CD14-positive monocyte (primary cell): Measurements from ENCODE around the gene CTNNA2. TPM values are rescaled to one million over a fixed set of nuclear protein-coding genes. Genes with fewer than 3 reads are reported as not detected.

Source experiments
- DNase-seq, 3 donors: peaks; one replicate each; pipeline ENCODE4 v3.0.0-alpha.2; 2011 to 2022
- H2AFZ ChIP-seq: 2 replicates; pipeline ENCODE4 v1.6.0; 2012; ENCODE audit warnings: mild to moderate bottlenecking, low read depth, low read length, inconsistent platforms; ENCODE audit not compliant: insufficient read depth, poor library complexity, severe bottlenecking
- H3K27ac ChIP-seq, 2 donors: 1 replicate in 1 of 2; 2 replicates in 1 of 2; pipeline ENCODE4 v1.5.1; 2012 to 2013; ENCODE audit warnings: low read length in 2 of 2, control low read depth in 1 of 2, inconsistent platforms in 1 of 2, low read depth in 1 of 2, mild to moderate bottlenecking in 1 of 2
- H3K27me3 ChIP-seq, 2 donors: one replicate each; pipeline versions ENCODE4 v1.6.0 to v1.6.1; 2011 to 2013; ENCODE audit warnings: low read length in 2 of 2; ENCODE audit not compliant: control insufficient read depth in 2 of 2, insufficient read depth in 2 of 2
- H3K36me3 ChIP-seq, 2 donors: replicated peaks in 1 of 2; 1 replicate in 1 of 2; 2 replicates in 1 of 2; pipeline versions ENCODE4 v1.5.1 to v1.6.1; 2012 to 2013; ENCODE audit warnings: low read length in 2 of 2, control low read depth in 1 of 2, inconsistent platforms in 1 of 2, mild to moderate bottlenecking in 1 of 2; ENCODE audit not compliant: insufficient read depth in 2 of 2, control insufficient read depth in 1 of 2
- H3K4me1 ChIP-seq, 2 donors: 1 replicate in 1 of 2; 2 replicates in 1 of 2; pipeline versions ENCODE4 v1.5.1 to v1.6.1; 2012 to 2013; ENCODE audit warnings: low read length in 2 of 2, control low read depth in 1 of 2, inconsistent platforms in 1 of 2, mild to moderate bottlenecking in 1 of 2, moderate library complexity in 1 of 2; ENCODE audit not compliant: insufficient read depth in 2 of 2, control insufficient read depth in 1 of 2
- H3K4me2 ChIP-seq: replicated peaks from 2 replicates; pipeline ENCODE3; 2012; ENCODE audit warnings: low read length, moderate library complexity, mild to moderate bottlenecking; ENCODE audit not compliant: poor library complexity, severe bottlenecking; ENCODE audit errors: extremely low read depth
- H3K4me3 ChIP-seq, 3 experiments: fragments of 200-600 bp in 1 of 3; sonication (generic) in 1 of 3; replicated peaks in 1 of 3; 1 replicate in 2 of 3; 2 replicates in 1 of 3; pipeline ENCODE4 v1.5.1; 2011 to 2013; ENCODE audit warnings: low read length in 3 of 3, mild to moderate bottlenecking in 3 of 3, control low read depth in 2 of 3, low read depth in 2 of 3, inconsistent platforms in 1 of 3, moderate library complexity in 1 of 3
- H3K79me2 ChIP-seq: 2 replicates; pipeline ENCODE4 v1.6.0; 2012; ENCODE audit warnings: mild to moderate bottlenecking, control low read depth, inconsistent platforms, low read length, moderate library complexity; ENCODE audit not compliant: insufficient read depth
- H3K9ac ChIP-seq: 2 replicates; pipeline ENCODE4 v1.6.0; 2017; ENCODE audit warnings: low read length, mild to moderate bottlenecking; ENCODE audit not compliant: insufficient read depth, poor library complexity, severe bottlenecking
- H3K9me3 ChIP-seq, 2 donors: replicated peaks in 1 of 2; 1 replicate in 1 of 2; 2 replicates in 1 of 2; pipeline versions ENCODE4 v1.5.1 to v1.6.1; 2012 to 2013; ENCODE audit warnings: low read length in 2 of 2, control low read depth in 1 of 2; ENCODE audit not compliant: control insufficient read depth in 1 of 2, insufficient read depth in 1 of 2
- H4K20me1 ChIP-seq: 2 replicates; pipeline ENCODE4 v1.6.0; 2012; ENCODE audit warnings: mild to moderate bottlenecking, low read length, control low read depth, moderate library complexity; ENCODE audit not compliant: insufficient read depth
- H3K27ac Mint-ChIP-seq, 7 donors: one replicate each; pipeline ENCODE4 v1.8.0; 2020; ENCODE audit warnings: mild to moderate bottlenecking in 7 of 7, mixed read lengths in 7 of 7, moderate library complexity in 6 of 7, inconsistent platforms in 2 of 7
- H3K27me3 Mint-ChIP-seq, 3 donors: one replicate each; pipeline ENCODE4 v1.8.0; 2021 to 2022; ENCODE audit warnings: low read depth in 3 of 3, mild to moderate bottlenecking in 3 of 3, mixed read lengths in 3 of 3, moderate library complexity in 3 of 3, inconsistent platforms in 1 of 3
- H3K36me3 Mint-ChIP-seq, 2 donors: one replicate each; pipeline ENCODE4 v1.8.0; 2020; ENCODE audit warnings: mixed read lengths in 2 of 2, inconsistent platforms in 1 of 2, mild to moderate bottlenecking in 1 of 2
- H3K4me1 Mint-ChIP-seq: one replicate; pipeline ENCODE4 v1.8.0; 2020; ENCODE audit warnings: mild to moderate bottlenecking, mixed read lengths
- H3K4me3 Mint-ChIP-seq, 2 donors: one replicate each; pipeline ENCODE4 v1.8.0; 2020; ENCODE audit warnings: mild to moderate bottlenecking in 2 of 2, mixed read lengths in 2 of 2, moderate library complexity in 1 of 2
- H3K9me3 Mint-ChIP-seq, 7 donors: one replicate each; pipeline ENCODE4 v1.8.0; 2020 to 2022; ENCODE audit warnings: mixed read lengths in 7 of 7, mild to moderate bottlenecking in 6 of 7, moderate library complexity in 6 of 7, inconsistent platforms in 2 of 7
- WGBS: methylation state at CpG from one replicate; pipeline ENCODE4 v1.1.5; 2013; ENCODE audit warnings: missing lambda C conversion rate; ENCODE audit not compliant: insufficient coverage; 5-methylcytosine and 5-hydroxymethylcytosine counted together
- intact Hi-C, 2 donors: fragments of 100-400 bp; cut with micrococcal nuclease; formaldehyde crosslinking; loops; one replicate each; pipeline versions ENCODE4 v1.15.0 to v1.15.1; 2023
- polyA plus RNA-seq, 3 donors: library from polyadenylated mRNA; depleted of rRNA in 1 of 3; unstranded in 2 of 3; stranded (reverse) in 1 of 3; fragments of 300-500 nt in 2 of 3; fragments of >200 nt in 1 of 3; fragmentation: Illumina TruSeq in 2 of 3; gene quantifications; 1 replicate in 2 of 3; 2 replicates in 1 of 3; pipeline ENCODE4 v1.2.3, GENCODE V29; 2012 to 2021
- TF ChIP-seq, protein P1 (sequence below): fragments of 200-600 bp; IDR thresholded peaks from one replicate; pipeline ENCODE4 v1.8.0; 2022; ENCODE audit warnings: antibody characterized with exemption, mild to moderate bottlenecking

Gene CTNNA2
- polyA plus RNA-seq, 3 donors, result not detected

GRCh38 chr2:80028051-80028450 lies 515.2 kb downstream of the CTNNA2 start:
- no peaks in the 10 kb centered on the region for H3K27me3 ChIP-seq
- peaks cover 0 to 3% (median 1%) of the 10 kb centered on the region in 7 donors for H3K9me3 Mint-ChIP-seq
- no peak overlapping the region for H3K4me2 ChIP-seq
- no peaks in the 10 kb centered on the region for H3K79me2 ChIP-seq
- no peak for DNase-seq
- intact Hi-C loops, result no loop called here
- H3K4me3 Mint-ChIP-seq, result no peak overlapping the region
- no peaks in the 10 kb centered on the region for H3K36me3 Mint-ChIP-seq
- H3K4me1 ChIP-seq, result no peaks in the 10 kb centered on the region
- H2AFZ ChIP-seq, result no peak overlapping the region
- WGBS, result no CpG with 5 or more reads among the region's 3 CpGs
- H3K9ac ChIP-seq, result no peak overlapping the region
- H4K20me1 ChIP-seq, result no peaks in the 10 kb centered on the region
- no peaks in the 10 kb centered on the region for H3K4me1 Mint-ChIP-seq
- H3K9me3 ChIP-seq, result no peaks in the 10 kb centered on the region
- no peak overlapping the region for H3K27ac ChIP-seq
- no peaks in the 10 kb centered on the region for H3K36me3 ChIP-seq
- H3K27me3 Mint-ChIP-seq, result peaks cover 0 to 2% (median 1%) of the 10 kb centered on the region in 3 donors
- no peak overlapping the region for H3K4me3 ChIP-seq
- H3K27ac Mint-ChIP-seq, result no peak overlapping the region
- TF ChIP-seq, protein P1, sequence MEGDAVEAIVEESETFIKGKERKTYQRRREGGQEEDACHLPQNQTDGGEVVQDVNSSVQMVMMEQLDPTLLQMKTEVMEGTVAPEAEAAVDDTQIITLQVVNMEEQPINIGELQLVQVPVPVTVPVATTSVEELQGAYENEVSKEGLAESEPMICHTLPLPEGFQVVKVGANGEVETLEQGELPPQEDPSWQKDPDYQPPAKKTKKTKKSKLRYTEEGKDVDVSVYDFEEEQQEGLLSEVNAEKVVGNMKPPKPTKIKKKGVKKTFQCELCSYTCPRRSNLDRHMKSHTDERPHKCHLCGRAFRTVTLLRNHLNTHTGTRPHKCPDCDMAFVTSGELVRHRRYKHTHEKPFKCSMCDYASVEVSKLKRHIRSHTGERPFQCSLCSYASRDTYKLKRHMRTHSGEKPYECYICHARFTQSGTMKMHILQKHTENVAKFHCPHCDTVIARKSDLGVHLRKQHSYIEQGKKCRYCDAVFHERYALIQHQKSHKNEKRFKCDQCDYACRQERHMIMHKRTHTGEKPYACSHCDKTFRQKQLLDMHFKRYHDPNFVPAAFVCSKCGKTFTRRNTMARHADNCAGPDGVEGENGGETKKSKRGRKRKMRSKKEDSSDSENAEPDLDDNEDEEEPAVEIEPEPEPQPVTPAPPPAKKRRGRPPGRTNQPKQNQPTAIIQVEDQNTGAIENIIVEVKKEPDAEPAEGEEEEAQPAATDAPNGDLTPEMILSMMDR, result no peak

GRCh38 chr2:80028584-80028983 lies 515.7 kb downstream of the CTNNA2 start:
- no peak overlapping the region for H3K4me3 ChIP-seq
- no peak overlapping the region for H3K9ac ChIP-seq
- no peaks in the 10 kb centered on the region for H3K4me1 Mint-ChIP-seq
- no peak for DNase-seq
- no peaks in the 10 kb centered on the region for H4K20me1 ChIP-seq
- H3K4me3 Mint-ChIP-seq, result no peak overlapping the region
- no peaks in the 10 kb centered on the region for H3K36me3 ChIP-seq
- no peaks in the 10 kb centered on the region for H3K79me2 ChIP-seq
- no peaks in the 10 kb centered on the region for H3K4me1 ChIP-seq
- H3K4me2 ChIP-seq, result no peak overlapping the region
- no peaks in the 10 kb centered on the region for H3K36me3 Mint-ChIP-seq
- H3K9me3 ChIP-seq, result no peaks in the 10 kb centered on the region
- TF ChIP-seq, protein P1, result no peak
- peaks cover 0 to 2% (median 1%) of the 10 kb centered on the region in 3 donors for H3K27me3 Mint-ChIP-seq
- H3K27ac Mint-ChIP-seq, result no peak overlapping the region
- intact Hi-C loops, result no loop called here
- H3K27me3 ChIP-seq, result no peaks in the 10 kb centered on the region
- H3K9me3 Mint-ChIP-seq, result peaks cover 0 to 6% (median 1%) of the 10 kb centered on the region in 7 donors
- H2AFZ ChIP-seq, result no peak overlapping the region
- no peak overlapping the region for H3K27ac ChIP-seq
